ENCODE results near the gene HNRNPF.
"Not testable (repeated sequence)": the region's sequence is repeated elsewhere in the genome, so short reads cannot be mapped to it uniquely, and the experiment has no call there.

Gene HNRNPF

DNA sequence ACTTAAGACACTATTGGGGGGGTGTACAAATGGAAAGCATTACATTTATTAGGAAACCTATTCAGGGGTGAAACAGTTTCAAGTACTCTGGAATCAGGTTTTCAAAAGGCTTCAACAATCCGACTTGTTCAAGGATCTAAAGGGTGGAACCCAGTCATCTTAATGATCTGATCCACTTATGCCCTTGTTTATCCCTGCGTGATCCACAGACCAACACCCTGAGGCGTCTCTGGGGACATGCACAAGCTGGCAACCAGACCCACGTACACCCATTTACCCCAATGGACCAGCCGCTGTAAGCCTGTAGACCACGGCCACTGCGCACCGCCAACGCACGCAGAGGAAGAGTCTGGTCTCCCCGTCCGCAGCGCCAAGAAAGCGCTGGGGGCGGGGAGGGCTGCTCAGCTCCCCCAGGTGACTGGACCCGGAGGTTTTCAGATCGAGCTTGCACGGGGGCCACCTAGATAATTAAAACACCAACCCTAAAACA lies 13.4 kb downstream of the HNRNPF start:
- DNase-seq: peak; percentile 45

DNA sequence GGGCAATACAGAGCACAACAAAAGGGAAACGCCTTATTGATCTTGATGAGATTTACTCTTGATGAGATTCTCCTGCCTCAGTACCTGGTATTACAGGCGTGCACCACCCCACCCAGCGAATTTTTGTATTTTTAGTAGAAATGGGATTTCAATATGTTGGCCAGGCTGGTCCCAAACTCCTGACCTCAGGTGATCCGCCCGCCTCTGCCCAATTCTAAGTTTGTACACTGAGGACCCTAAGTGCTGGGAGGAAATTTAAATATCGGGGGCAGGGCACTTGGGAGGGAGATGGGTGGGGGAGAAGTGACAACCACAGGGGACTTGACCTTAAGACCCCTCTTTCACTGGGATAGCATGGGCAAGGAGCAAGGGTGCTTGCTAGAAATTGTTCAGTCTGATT lies 14.1 kb downstream of the HNRNPF start:
- no peak for DNase-seq

DNA sequence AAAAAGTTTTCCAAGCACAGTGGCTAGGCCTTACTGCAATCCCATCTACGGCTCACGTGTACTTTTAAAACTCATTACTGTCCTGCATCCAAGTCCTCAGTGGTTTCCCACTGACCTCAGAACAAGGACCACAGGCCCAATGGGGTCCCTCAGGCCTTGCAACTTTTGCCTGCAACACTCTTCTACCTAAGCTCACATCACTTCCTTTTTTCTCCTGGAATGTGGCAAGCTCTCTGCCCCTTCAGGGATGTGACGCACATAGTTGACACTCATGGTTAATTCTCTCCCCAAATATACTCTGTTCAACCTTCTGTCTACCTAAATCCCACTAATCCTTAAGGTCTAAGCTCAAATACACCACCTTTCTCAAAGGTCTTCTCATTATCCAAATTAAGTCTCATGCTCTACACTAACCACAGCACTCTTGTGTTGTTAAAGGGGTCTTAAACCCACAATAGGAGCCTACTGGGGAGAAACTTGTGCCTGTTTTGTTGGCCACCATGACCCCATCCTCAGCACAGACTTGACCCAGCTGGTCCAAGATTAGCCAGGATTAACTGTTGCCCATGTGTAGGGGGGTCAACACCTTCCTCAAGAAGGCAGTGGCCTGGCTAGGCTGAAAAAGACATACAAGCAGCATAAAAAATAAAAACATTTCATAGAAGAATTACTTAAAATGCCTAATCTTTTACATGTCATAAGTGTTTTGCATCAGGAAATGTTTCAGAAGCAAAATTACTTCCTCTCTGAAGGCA lies 15.2 kb downstream of the HNRNPF start:
- no peak for DNase-seq

DNA sequence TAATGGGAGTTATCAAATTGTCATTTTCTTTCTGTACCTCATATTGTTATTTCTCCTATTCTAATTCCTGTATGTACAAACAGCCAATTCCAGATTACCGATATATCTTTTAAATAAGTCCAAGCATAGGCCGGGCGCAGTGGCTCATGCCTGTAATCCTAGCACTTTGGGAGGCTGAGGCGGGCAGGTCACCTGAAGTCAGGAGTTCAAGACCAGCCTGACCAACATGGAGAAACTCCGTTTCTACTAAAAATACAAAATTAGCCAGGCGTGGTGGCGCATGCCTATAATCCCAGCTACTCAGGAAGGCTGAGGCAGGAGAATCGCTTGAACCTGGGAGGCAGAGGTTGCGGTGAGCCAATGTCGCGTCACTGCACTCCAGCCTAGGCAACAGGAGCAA lies 15.8 kb downstream of the HNRNPF start:
- DNase-seq: not testable (repeated sequence)

DNA sequence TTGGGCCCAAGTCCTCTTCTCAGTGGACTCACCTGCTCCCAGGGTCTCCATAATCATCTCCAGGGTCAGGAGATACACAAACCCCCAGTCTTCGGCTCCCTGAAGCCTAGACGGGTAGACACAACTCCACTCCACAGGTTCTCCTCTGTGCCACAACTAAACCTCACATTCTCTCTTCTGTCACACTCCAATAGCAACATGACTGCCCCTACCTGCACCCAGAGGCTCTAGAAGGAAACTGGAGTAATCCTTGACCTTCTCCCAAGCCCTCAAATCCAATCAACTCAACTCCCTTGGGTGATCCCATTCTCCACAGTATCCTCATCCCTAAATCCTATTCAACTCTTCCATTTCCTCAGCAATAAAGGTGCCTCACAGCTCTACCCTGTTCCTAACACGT lies 16.2 kb downstream of the HNRNPF start:
- no peak for DNase-seq

DNA sequence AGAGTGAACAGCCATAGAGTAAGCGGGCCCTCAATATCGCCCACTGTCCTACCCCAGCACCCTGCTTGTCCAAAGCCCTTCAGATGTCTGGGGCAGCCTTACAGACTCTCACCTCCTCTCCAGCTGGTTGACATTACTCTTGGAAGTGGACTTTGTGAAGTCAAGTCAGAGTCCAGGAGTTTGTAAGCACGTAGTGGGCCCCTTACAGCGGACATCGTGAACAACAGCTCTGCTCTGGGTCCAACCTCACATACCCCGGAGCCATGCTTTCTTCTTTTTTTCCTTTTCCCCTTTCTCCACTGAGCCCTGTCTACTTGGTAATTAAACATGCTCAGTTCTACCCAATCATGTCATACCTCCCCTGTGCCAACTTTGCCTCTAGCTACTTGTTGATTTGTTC lies 17.5 kb downstream of the HNRNPF start:
- no peak for DNase-seq

DNA sequence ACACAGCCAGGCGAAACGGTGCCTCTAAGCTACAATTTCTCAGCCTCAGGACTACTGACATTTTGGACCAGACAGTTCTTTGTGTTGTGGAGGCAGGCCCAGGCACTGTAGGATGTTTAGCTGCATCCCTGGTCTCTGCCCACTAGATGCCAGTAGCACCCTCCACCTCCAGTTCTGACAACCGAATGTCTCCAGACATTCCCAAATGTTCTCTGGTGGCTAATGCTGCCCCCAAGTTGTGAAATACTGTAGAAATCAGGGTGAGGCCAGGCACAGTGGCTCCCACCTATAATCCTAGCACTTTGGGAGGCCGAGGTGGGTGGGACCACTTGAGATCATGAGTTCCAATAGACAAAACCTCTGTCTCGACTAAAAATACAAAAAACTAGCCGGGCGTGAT lies 18.2 kb downstream of the HNRNPF start:
- no peak for DNase-seq

DNA sequence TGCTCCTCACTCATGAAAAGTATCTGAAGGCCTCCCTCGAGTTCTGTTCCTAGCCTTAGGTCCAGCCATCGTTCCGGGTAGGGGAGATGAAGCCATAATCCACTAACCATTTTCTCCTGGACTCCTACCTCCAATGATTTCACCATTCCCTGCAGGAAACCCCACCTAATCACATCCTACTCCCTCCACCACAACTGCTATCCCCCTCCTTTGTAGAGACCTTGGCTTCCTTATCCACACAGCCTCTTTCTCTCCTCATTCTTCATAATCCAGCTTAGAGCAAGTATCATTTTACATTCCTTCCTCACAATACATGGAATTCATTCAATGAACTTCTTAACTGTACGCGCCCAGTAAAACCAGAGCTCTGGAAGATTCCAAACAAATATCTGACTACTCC lies 18.7 kb downstream of the HNRNPF start:
- DNase-seq: no peak

DNA sequence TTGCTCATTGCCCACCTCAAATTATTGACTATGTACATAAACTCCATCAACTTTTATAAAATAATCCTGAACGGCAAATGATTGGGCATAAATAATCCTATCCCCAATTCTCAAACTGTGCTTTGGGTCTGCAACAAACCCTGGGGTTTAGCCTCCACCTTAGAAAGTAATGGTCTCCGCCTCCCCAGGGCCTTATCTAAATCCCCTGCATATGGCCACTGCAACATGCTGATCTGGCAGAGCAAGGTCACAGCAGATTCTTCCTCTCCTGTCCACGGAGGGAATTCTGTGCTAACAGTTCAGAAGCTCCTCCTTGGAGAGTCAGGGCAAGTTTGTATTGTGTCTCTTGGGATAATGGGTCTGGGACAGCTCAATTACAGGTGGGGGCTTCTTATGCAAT lies 19.1 kb downstream of the HNRNPF start:
- no peak for DNase-seq

DNA sequence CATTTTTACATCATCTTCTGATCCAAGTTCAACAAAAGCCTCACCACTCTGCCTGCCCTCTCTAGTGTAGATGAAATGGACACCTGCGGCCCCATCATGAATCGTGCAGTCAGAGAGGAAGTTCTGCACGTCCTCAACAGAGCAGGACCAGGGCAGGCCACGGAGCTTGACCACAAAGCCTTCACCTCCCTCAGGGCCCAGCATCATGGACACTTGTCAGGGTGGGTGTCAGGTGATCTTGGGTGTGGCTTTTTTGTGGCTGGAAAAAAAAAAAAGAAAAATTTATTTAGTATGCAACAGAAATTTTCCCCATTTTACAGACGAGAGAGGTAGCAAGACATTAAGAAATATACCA lies 21.3 kb downstream of the HNRNPF start:
- DNase-seq: no peak

DNA sequence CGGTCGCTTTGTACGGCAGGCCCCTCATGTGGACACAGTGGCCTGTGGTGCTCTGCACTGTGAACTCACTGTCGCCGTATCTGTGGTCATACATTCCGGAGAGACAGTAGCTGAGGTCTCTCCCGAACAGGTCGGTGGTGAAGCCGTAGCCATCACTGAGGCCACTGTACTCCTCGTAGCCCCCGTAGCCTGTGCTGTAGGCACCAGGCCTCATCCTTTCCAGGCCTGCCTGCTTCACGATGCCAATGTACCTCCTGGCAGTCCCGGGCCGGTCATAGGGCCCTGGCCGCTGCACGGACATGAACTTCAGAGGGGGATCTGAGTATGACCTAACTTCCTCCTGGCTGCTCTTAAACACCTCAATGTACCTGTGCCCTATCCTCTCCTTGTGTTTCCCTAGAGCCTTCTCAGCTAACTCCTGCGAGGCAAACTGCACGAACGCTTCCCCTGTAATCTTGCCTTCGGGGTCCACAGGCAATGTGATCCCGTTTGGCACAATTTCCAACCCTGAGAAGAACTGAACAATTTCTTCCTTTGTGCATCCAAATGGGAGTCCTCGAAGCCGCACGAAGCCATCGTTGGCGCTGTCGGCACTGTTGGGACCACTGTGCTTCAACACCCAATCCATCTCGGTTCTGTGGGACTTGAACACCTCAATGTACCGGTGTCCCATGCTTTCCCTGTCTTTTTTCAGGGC lies 21.9 kb downstream of the HNRNPF start:
- DNase-seq: no peak

DNA sequence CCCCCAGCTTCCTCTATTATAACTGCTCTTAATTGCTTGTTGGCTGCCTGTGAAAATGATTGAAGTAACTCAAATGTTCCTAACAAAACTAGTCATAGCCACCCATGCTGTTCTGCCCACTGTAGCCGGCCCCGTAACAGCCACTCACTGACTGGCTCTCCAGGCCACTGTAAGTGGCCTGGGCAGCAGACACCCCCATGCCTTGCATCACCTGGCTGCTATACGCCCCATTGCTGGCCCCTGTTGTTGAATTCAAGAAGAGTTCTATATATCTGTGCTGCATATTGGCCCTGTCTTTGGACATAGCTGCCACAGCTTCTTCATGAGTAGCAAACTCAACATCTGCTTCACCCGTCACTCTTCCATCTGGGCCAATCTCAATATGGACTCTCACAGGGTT lies 22.4 kb downstream of the HNRNPF start:
- no peak for DNase-seq

DNA sequence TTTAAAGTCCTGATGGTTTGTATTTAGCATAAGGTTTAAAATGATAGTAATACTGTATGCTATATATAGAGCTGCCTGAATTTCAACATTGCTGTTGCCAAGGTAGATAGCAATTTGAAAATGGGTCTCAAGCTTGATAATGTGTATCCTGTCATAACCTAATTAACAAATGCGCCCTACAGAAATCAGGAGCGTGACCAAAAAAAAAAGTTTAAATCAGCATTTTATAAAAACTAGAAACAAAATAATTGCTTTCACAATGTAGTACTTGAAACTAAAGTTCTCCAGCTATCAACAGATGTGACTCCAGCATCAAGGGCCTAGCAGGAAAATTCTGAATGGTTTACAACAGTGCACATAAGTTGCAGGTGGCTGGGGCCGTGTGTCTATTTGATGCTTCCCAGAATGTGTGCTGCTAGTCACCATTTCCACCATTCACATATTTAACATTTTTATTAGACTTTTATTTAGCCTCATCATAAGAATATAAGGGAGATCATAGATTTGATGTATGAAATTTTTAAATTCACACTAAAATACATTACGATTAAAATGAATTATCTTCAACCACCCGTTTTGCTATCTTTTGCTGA lies 23.5 kb downstream of the HNRNPF start:
- DNase-seq: no peak

DNA sequence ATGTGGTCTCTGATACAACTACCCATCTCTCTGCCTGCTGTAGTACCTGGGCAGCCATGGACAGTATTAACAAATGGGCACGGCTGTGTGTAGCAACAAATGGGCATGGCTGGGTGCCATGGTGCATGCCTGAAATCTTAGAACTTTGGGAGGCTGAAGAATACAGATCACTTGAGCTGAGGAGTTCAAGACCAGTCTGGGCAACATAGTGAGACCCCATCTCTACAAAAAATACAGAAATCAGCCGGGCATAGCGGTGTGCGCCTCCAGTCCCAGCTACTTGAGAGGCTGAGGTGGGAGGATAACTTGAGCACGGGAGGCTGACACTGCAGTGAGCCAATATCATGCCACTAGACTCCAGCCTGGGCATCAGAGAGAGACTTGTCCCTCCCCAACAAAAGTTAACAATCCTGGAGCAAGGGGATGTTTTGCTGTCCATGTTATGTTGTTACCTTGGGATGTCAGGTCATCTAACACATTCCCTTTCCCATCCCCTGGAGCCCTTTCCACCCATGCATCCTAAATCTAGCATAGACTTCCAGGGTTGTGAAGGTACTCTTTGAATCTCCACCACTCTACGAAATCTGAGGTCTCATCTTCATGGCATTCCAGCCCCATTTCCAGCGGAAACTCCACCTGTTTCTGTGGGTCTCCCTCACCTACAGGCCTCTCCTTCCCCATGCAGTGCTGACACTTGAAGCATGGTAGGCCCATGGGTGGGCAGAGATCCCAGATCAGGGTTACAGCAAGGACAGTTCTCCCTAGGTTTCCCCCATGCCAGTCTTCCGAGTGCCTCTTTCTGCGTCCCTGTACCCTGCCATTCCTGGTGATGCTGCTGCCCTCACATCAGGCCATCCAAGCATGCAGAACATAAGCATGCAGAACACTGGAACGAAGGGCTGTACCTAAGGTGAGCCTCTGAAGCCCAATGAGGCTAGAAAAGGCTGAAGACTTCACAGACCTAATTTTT lies 24.4 kb downstream of the HNRNPF start:
- DNase-seq: no peak

DNA sequence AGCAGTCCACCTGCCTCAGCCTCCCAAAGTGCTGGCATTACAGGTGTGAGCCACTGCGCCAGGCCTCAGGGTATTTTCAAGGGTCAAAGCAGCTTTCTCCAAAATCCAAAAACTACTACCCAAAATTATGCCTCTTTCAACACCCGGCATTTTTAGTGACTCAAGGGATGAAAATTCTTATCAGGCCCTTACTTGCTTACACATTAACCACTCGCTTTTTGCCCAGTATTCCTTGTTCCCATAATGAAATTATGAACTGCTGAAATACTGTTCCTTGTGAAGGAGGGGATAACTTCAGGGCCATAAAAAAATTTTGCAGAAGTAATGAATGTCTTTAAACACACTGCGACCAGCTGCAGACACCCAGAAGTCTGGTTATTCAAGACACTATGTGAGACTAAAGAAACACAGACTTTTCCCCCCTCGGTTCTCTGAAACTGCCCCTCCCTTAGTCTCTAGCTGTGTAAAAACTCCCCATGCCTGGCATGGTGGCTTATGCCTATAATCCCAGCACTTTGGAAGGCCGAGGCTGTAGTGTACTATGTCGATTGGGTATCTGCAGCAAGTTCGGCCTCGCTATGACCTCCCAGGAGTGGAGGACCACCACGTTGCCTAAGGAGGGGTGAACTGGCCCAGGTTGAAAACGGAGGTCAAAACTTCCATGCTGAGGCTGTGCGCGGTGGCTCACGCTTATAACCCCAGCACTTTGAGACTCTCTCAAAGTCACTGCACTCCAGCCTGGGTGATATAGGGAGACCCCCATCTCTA lies 25.6 kb downstream of the HNRNPF start:
- DNase-seq: no peak

DNA sequence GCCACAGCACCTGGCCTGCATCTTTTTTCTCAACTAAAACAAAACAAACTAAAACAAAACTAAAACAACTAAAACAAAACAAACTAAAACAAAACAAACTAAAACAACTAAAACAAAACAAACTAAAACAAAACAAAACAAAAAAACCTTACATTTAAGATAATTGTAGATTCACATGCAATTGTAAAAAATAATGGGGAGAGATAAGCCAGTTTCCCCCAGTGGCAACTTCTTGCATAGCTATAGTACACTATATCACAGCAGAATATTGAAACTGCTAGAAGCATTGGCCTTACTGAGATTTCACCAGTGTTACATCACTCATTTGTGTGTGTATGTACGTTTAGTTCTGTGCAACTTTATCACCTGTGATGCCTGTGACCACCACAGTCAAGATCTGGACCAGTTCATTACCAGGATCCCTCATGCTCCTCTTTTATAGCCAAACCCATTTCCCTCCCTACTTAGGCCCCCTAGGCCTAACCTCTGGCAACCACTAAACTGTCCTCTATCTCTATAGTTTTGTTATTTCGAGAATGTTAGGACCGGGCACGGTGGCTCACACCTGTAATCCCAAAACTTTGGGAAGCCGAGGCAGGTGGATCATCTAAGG lies 28.3 kb downstream of the HNRNPF start:
- no peak for DNase-seq

DNA sequence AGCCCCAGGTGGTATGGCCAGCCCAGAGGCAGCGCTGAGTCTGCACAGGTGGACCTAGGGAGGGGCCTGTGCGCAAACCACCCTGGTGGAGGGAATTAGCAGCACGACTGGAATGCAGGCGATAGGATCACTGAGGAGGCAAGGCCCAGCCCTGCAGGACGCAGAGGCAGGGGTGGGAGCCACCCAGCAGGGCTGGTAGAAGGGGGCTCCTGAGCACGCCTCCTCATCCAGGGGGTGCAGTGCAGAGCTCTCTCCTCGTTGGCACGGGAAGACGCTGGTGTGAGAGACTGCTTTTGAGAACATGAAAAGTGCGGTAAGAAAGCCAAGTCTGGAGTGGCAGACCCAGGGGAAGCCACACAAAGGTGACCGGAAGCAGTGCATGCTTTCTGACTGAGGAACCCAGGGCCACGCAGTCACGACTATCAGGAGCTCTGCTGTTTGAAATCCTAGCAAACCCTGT lies 31.5 kb downstream of the HNRNPF start:
- DNase-seq: no peak

DNA sequence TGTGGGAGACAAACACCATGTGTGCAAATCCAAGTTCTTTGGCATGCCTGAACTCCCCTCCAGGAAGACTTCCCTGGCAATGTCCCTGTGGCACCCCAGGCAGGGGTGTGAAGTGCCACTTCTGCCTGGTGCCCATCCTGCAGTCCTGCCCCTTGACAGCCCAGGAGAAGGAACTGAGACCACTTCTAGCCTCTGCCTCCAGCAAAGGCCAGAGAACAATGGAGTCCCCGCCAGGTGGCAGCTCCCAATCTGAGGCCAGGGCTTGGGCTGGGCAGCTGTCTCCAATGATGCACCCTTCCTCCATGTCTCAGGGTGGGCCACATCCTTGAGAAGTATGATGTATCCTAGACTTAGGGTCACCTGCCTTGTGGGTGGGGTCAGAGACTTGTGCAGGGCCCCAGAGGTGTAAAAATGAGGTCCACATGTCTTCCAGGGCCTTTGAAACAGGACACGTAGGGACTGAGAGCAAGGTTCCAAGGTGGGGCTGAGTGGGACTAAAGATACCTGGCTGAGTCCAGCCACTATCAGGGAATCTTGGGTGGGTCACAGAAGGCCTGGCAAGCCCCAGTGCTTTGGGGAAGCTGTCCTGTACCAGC lies 32.1 kb downstream of the HNRNPF start:
- DNase-seq: no peak

DNA sequence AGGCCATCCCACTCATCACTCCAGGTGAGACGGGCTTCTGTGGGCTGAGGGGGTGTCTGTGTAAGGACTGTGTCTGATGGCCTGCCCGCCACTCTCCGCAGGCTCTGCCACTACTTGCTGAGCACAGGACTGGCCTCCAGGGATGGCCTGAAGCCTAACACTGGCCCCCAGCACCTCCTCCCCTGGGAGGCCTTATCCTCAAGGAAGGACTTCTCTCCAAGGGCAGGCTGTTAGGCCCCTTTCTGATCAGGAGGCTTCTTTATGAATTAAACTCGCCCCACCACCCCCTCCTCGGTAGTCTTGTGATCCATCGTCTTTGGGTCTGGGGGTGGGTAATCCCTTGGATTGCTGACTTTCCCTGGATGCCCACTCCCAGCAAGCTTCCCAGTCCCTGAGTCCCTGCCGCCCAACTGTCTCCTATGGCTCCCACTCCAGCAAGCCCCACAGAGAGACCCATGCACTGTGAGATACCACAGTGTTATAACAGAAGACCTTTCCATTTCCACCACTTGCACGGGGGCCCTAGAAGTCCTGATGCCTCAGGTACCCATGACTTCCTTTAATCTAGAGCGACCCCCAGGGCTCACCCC lies 32.8 kb downstream of the HNRNPF start:
- no peak for DNase-seq

DNA sequence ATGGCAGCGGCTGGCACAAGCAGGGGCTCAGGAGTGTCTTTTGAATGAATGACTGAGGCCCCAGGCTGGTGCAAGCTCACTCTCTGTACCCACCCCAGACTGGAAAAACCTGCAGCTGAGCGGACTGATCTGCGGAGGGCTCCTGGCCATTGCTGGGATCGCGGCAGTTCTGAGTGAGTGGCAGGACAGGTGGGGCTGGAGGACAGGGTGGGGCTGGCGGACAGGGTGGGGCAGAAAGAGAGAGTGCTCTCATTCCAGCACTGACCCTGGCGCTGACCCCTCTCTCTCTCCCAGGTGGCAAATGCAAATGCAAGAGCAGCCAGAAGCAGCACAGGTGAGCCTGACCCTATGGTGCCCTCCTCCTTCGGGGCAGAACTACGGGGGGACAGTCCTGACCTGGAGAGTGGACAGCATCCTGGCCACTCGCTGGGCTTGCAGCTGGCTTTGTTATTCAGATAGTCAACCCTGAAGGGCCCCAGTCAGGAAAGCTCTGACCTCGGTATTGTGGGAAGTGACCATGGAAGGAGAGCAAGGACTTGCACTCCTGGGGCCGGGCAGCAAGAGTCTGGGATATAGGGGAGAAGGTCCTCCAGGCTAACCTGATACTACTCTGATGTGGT lies 33.5 kb downstream of the HNRNPF start:
- no peak for DNase-seq
